Measurements from ENCODE around the gene TMEM108.

GRCh38 chr3:133153382-133153781, 115.2 kb downstream of the TMEM108 start:
- no peak for TF ChIP-seq CTCF (IDR thresholded peaks at IDR 0.05)
- no peak for TF ChIP-seq POLR2A (IDR thresholded peaks at IDR 0.05)
- no peak for TF ChIP-seq EP300 (IDR thresholded peaks at IDR 0.05)
